Activated CD8-positive, alpha-beta memory T cell treated with anti-CD3 and anti-CD28 coated beads, Interleukin-2, amount 50 U/mL, for 4 hours (primary cell): ENCODE data around the gene PMM2.

Experiments
- DNase-seq: peaks from one replicate; pipeline ENCODE4 v3.0.0-alpha.2; 2020

The PMM2 gene

DNA sequence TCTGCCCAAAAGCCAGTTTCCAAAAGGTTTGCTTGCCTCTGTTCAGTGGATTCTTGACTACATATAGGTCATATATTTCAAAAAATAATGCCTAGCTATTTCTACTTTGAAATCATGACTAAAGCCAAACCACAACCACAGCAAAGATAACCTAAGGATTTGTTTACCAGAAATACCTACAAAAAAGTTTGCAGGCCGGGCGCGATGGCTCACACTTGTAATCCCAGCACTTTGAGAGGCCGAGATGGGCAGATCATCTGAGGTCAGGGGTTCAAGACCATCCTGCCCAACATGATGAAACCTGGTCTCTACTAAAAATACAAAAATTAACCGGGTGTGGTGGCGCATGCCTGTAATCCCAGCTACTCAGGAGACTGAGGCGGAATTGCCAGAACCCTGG lies 56.0 kb downstream of the PMM2 start:
- peak; percentile 9 for DNase-seq

GRCh38 chr16:8854298-8854948 lies 56.8 kb downstream of the PMM2 start:
- DNase-seq, result peak; percentile 4

GRCh38 chr16:8855051-8855786 lies 57.6 kb downstream of the PMM2 start:
- DNase-seq, result peak; percentile 14

- DNase-seq, result no peak
Observed at GRCh38 chr16:8855972-8856371, 58.3 kb downstream of the PMM2 start.

GRCh38 chr16:8858994-8859912 lies 61.6 kb downstream of the PMM2 start:
- DNase-seq, result peak; percentile 12

GRCh38 chr16:8859913-8860881 lies 62.6 kb downstream of the PMM2 start:
- no peak for DNase-seq

- no peak for DNase-seq
Observed at GRCh38 chr16:8861563-8862308, 64.1 kb downstream of the PMM2 start.

DNA sequence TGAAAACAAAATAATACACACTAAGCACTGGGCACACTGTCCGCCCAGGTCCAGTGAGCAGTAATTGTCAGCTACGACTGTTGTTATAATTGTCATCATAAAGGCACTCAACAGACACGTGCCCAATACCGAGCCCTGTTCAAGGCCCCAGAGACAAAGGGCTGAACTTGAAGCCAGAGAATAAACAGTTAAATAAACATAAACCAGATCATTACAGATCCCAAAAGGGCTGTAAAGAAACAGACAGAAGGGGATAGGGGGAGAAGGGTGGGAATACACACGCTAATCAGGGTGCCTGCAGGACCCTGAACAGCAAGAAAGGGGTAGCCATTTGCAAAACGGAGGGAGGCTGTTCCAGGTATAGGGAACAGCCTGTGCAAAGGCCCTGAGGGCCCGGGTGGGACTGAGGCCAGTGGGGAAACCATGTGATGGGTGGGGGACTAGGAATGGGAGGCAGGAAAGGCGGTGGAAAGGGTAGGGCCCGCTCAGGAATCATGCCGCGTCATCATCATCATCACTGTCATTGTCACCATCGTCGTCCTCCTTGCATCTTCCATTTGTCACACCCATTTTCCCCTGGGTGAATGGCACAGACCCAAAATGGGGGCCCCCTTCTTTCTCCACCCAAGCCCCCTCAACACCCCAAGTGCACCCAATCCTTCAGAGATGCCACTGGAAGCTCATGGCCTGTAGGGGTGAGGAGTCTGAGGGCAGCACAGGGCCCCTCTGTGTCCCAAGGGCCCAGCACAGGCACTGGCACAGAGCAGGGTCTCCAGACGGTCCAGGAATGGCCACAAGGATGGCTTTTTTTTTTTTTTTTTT lies 64.9 kb downstream of the PMM2 start:
- DNase-seq, result no peak

DNA sequence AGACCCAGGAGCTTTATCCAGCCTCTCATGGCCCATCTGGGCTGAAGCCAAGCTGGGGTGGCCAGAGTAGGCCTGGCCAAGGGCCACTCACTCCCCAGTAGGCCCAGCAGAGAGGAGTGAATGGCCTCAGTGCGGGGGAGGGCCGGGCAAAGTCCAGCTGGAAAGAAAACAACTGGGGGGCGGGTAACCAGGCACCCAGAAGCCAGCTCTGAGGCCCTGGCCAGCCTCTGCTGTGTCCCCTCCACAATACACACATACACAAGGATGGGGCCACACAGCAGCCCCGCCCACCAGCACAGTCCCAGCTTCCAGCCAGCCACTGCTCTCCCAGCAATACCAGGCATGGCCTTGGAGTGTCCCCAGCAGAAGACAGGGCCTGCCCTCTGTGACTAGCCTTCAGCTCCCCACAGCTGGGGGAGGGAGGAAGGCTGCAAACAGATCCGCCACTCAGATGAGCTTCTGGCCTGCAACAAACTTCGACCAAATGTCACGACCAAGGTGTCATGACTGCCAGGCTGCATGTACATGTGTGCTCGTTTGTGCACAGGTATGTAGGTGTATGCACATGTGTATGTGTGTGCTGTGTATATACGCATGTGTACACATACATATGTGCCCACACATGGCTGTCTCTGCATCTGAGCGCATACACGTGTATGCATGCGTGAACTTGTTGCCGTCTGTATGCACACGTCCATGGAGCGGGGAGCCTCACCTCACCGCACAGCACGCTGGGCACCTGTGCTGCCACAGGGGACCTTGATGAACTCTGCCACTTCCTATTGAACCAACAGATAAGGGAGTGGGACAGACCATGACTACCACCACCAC lies 66.2 kb downstream of the PMM2 start:
- no peak for DNase-seq

DNA sequence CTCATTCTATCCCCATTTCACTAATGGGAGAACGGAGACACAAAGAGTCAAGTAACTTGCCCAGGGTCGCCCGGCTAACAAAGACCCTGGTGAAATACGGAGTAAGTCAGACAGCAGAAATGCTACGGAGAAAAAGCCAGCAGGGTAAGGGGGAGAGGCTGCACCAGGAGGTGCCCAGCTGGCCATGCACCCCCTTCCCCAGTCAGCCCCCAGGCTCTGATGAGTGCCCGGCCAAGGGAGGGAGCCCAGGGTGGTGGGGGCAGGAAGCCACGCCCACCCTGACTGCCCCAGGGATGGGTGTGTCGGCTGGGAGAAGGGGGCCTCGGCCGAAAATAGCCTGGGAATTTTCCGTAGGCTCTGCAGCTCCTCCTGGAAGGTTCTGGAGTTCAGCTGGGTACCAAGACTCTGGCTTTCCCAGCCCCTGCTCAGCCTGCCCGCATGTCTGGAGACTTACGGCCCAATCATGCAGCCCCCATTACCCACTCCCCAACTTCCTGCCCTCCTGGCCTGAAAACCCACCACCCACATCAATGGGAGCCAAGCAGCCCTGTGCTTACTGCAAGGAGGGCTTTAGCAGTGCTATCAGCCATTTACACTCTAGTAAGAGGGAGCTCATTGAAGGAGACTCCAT lies 67.0 kb downstream of the PMM2 start:
- no peak for DNase-seq

GRCh38 chr16:8865145-8865882 lies 67.7 kb downstream of the PMM2 start:
- DNase-seq, result no peak

GRCh38 chr16:8866118-8866883 lies 68.7 kb downstream of the PMM2 start:
- DNase-seq, result no peak

- no peak for DNase-seq
Observed at GRCh38 chr16:8866884-8867215, 69.2 kb downstream of the PMM2 start.

- DNase-seq, result no peak
Observed at GRCh38 chr16:8867216-8867931, 69.7 kb downstream of the PMM2 start.

- no peak for DNase-seq
Observed at GRCh38 chr16:8867932-8868415, 70.3 kb downstream of the PMM2 start.

DNA sequence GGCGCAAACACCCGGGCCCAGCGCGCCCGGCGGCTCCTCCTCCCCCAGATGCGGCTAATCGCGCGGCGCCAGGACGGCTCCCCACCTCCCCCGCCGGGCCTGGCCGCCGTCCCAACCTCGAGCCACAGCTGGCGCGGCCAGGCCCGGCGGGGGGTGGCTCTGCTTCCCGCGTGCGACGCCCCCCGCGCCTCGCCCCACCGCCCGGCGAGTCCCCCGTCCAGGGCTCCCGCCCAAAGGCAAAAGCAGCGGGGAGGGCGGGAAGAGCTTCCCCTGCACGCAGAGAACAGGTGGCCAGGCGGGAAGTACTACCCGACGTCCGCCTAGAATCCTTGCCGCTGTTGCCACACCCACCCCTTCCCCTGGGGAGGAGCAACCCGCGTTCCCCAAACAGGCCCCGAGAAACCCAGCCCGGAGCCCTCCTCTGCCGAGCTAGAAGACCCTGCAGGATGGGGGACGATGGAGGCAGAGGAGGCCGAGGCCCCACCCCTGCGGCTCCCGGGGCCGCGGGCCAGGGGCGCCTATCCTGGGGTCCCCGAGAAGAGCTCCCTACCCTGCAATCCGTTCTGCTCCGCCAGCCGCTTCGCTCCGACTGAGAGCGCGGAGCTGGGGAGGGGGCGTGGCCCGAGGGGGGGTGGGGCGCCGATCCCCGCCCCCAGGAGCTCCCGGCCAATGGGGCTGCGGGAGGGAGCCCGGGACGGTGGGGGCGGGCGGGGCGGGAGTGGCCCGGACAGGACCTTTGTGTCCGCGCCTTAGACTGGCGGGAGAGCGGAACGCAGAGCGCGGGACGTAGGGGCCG lies 71.0 kb downstream of the PMM2 start, which contains the start of gene CARHSP1:
CARHSP1 (minus strand) TSS at position 591 of the 796 bp plus-strand sequence. CDS start 9,678 bp downstream, outside the sequence.
- DNase-seq, result peak; percentile 83
